NCI-H82 treated with DMSO at 0.1 percent for 48 hours (cell line): ENCODE results near the gene PLRG1.

Experiments
- DNase-seq: peaks from one replicate; lab custom pipeline; 2025; ENCODE audit not compliant: unreplicated experiment; lab: John Stamatoyannopoulos, UW

Gene PLRG1

DNA sequence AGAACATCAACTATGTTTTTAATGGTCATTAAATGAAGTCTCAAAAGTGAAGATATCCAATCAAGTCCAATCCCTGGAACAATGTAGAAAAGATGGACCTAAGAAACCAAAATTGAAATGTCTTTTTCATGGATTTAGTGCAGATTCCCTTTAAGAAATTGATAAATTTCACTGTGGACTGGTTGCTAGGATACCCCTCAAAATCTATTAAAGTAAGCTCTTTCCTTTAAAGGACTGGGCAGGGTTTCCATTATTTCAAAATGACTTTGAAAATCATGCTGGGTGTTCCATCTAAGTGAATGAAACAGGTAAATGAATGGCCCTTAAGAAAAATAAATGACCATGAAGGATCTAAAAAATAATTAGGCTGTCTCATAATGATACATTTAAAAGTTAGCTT is 28.6 kb downstream of the PLRG1 start:
- DNase-seq, result no peak

DNA sequence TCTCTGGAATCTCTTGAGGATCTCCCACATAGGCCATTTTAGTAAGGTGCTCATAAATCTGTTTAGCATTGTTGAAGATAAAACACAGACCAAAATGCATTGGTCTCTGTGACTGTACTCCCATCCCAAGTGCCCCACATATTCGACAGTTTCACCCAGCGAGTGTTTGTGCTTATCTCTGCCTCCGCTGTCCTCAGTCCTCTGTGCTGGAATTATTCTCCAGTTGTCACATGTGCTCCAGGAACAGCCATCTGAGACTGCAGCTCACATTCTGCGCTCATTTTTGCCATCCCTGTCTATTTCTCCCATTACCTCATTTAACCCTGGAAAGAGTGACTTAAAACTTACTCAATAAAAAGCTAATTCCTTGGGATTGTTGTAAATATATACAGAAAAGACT is 31.0 kb downstream of the PLRG1 start:
- DNase-seq, result no peak

DNA sequence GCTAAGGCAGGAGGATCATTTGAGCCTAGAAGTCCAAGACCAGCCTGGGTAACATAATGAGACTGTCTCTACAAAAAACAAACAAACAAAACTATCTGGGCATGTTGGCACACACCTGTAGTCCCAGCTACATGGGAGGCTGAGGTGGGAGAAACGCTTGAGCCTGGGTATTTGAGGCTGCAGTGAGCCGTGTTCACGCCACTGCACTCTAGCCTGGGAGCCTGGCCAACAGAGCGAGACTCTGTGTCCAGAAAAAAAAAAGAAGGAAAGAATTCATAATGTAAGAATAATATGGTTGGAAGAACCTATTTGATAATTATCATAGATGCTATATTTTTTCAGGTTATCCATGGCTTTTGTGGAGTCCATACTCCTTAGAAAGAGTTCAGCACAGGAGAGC is 32.6 kb downstream of the PLRG1 start:
- no peak for DNase-seq

DNA sequence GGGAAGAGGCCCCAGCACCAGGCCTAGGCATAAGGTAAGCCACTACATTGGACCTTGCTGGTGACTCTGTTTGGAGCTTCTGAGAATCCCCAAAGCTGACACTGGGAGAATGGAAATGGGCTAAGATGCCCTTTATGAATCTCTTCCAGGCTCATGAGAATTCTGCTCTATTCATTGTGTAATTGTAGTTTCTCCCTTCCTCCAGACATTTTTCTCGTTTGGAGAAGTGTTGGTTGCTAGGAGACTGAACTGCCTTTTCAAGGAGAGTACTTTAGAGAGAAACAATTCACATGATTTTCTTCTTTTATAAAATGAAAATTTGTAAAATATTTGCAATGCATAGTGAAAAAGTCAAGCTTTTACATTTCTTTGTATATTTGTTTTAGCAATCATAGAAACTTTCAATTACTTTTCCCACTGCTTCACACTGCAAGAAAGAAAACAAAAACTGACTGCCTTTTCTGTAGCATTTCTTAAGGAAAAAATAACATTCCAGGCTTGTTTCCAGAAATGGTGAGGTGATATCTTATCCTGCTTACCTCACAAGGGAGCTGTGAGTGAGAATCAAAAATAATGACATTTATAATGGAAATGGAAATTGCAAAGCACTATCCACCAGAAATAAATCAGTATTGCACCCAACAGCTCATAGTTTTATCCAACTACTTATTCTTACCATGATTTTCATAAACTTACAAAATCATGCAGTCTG is 33.7 kb downstream of the PLRG1 start:
- no peak for DNase-seq

- DNase-seq, result no peak
These were observed 38.2 kb downstream of the PLRG1 start for GRCh38 chr4:154511981-154512380.

DNA sequence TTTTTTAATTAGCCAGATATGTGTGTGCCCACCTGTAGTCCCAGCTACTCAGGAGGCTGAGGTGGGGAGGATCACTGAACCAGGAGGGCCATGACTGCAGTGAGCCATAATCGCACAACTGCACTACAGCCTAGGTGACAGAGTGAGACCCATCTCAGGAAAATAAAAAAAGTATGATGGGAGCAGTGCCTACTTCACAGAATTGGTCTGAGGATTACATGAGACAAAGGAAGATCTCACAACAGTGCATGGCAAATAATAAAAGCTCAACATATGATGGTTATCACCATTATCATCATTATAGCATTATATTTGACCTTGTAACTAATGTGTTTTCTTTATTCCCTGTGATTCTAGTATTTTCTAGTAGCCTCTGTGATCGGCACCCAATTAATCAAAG is 38.7 kb downstream of the PLRG1 start:
- DNase-seq, result no peak

GRCh38 chr4:154507156-154507555 is 43.0 kb downstream of the PLRG1 start:
- DNase-seq, result no peak

DNA sequence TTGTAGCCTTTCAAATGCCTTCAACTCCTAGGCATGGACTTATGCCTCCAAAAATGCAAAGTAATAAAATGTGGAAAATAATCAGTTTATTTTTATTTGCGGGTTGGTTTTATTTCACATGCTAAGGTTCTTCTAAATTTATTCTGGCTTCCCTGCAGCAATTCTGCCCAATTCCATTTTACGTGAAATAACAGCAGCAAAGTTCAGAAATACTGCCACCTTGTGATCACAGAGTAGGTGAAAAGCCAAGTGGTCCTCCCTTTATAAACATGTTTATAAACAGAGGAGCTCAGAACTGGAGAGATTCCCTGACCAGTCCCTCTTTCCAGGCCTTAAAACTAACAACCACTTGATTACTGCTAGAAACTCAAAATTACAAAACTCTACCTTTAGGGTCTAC is 43.9 kb downstream of the PLRG1 start:
- no peak for DNase-seq

GRCh38 chr4:154503598-154503997 is 46.6 kb downstream of the PLRG1 start:
- no peak for DNase-seq

GRCh38 chr4:154502111-154502510 is 48.1 kb downstream of the PLRG1 start:
- no peak for DNase-seq

- DNase-seq, result no peak
These were observed 52.3 kb downstream of the PLRG1 start for GRCh38 chr4:154497889-154498288.

DNA sequence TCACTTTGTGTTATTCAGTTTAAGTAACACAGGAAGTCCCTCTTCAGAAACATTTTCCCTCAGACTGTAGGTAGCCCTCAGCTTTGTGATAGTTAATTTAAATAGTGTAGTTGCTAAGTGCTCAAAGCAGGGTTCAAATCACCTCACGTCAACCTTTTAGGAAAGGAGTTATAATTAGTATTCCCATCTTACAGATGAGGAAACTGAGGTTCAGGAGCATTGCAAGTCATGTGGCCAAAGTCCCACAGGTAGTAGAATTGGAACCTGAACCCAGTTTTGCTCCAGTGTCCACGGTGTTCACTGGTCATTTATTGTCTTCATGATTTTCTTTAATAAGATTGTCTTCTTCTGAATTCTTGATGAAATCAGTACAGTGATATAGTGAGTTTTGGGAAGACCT is 54.3 kb downstream of the PLRG1 start:
- no peak for DNase-seq

GRCh38 chr4:154492288-154492687 is 57.9 kb downstream of the PLRG1 start:
- no peak for DNase-seq

DNA sequence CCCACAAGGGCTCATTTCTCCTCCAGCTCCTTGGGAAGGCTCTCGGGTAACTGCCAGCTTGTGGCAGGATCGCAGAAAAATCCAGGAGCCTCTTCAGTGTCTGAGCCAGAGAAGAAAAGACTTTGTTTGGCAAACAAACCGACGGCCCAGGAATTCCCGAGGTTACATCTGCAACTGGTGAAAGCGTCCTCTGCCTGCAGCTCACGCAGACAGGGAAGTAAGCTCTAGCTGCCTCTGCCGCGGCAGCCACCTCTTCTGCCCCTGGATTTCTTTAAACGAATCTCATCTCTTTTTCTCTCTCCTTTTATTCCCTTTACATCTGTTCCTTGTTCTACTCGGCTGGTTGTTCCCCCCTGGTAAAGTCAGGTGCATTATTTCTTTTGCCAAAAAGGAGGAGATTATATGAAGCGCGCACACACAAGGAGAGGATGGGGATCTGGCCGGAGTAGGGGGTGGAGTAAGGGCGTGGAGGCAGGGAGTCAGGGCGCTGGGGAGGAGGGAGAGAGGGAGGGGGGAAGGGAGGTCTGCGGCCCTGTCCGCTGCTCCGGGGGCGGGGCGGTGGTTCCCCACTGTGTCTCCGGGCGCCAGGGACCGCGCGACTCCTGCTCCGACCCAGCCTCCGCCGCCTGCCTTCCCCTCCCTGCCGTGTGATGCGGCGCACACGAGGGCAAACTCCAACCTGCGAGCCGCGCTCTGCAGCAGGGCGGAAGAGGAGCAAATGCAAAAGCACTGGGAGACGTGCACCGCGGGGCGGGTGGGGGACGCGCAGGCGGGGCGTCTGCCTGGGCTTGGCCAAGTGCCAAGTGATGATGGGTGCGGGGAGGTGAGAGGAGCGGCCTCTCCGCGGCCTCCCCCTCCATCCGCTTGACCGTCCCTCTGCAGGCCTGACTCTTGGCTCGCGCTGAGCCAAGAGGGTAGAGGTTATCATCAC is 58.6 kb downstream of the PLRG1 start, which contains the start of gene DCHS2:
Gene DCHS2, minus strand, starts transcription at position 459 of the 931 bp plus-strand sequence. Its CDS starts 444 bp downstream, at position 15.
- no peak for DNase-seq

DNA sequence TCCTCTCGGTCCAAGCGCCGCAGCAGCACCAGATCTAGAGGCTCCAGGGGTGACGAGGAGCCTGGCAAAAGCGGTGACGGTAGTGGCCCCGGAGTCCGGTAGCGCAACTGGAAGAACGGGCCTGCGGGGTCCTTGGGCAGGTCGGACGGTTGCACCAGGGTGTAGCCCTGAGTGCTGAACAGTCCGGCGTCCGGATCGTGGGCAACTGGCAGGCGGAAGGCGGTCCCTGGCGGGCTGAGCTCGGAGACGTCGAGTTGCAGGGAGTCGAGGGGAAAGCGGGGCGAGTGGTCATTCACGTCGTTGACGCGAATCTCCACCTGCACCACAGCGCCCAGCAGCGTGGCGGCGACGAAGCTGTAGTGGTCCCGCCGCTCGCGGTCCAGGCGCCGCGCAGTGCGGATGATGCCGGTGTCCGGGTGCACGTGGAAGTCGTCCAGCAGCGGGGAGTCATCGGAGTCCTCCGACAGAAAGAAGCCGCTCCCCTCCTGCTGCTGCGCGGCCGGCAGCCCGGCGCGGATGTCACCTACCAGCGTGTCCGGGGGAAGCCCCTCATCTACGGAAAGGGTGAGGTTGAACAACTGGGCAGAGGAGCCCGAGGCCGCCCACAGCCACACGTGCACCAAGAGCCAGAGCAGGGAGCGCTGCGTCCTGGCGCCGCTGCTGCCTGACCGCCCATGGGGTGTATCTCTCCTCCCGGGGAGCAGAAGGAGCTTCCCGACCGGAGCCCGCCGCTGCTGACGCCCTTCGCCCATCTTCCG is 59.4 kb downstream of the PLRG1 start:
- no peak for DNase-seq

- no peak for DNase-seq
These were observed 60.0 kb downstream of the PLRG1 start for GRCh38 chr4:154490234-154490582.

DNA sequence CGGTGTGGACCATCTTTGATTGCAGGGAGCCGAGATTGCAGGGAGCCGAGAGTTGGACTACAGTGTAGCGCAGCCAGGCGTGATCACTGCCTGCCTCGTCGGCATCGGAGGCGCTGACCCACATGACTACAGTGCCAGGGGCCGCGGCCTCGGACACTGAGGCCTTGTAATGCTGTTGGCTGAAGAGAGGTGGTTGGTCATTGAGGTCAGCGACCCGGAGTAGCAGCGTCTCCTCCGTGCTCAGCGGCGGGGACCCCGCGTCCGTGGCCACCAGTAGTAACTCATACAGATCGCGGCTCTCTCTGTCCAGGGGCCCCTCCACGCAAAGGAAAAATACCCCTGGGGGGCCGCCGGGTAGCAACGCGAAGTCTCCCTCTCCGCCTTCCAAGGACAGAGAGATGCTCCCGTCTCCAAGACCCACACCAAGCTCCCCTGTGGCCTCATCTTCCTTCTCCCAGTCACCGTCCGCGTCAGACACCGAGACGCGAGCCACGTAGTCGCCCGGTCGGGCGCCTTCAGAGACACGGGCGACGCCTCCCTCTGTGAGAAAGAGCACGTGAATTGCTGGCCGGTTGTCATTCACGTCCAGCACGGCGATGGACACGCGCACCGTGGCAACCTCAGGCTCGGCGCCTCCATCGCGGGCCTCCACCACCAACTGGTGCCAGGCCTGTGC is 60.5 kb downstream of the PLRG1 start:
- DNase-seq, result no peak

GRCh38 chr4:154487145-154487544 is 63.1 kb downstream of the PLRG1 start:
- DNase-seq, result no peak

DNA sequence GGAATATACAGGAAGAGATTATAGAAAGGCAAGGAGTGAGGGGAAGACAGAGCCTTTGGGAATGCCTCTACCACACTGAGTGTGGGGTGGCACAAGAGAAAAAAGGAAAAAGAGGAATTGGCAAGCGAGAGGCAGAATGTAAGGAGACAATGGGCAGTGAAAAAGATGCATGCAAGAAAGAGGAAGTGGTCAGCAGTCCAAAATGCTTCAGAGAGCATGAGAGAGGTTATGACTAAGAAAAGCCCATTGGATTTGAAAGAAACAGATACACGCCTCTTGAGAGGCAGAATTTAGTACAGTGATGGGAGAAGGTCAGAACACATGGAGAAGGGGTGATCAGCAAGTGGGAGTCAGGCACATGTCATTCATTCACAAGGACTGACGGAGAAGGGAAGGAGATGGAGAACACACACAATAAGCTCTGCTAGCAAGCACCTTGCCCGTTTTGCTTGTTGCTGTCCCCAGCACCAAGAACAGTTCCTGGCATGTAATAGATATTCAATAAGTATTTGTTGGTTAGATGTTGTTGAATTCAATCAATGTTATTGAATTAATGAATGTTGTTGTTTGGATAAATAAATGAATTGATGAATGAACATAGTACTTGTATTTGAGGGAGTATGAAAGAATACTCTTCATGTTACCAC is 65.0 kb downstream of the PLRG1 start:
- DNase-seq, result no peak
